GM12878 (cell line): ENCODE measurements around the gene GRIK3.

Experiments
- CEBPB ChIP-seq, 2 experiments: fragments of 150-350 bp in 1 of 2; IDR thresholded peaks; 2 replicates each; pipeline ENCODE4 v1.6.1; 2012 to 2014; ENCODE audit warnings: low read depth in 2 of 2, low read length in 2 of 2, borderline replicate concordance in 1 of 2, inconsistent platforms in 1 of 2
- CTCF ChIP-seq, 3 experiments: IDR thresholded peaks in 2 of 3; conservative IDR thresholded peaks in 1 of 3; 2 replicates each; pipeline ENCODE4 v1.5.1; 2011; ENCODE audit warnings: low read depth in 3 of 3, low read length in 3 of 3, mild to moderate bottlenecking in 3 of 3, control low read depth in 2 of 3, moderate library complexity in 2 of 3, inconsistent platforms in 1 of 3, mixed read lengths in 1 of 3; ENCODE audit not compliant: control insufficient read depth in 2 of 3, insufficient read depth in 1 of 3; ENCODE audit errors: extremely low read depth in 1 of 3
- EP300 ChIP-seq, 2 experiments: fragments of 150-350 bp in 1 of 2; IDR thresholded peaks; 2 replicates each; pipeline ENCODE4 v1.6.1; 2011 to 2012; ENCODE audit warnings: low read depth in 2 of 2, low read length in 2 of 2, borderline replicate concordance in 1 of 2, improper control_type of control experiment in 1 of 2, inconsistent platforms in 1 of 2; ENCODE audit not compliant: control insufficient read depth in 1 of 2
- ETV6 ChIP-seq, 2 experiments: fragments of 450-650 bp in 1 of 2; IDR thresholded peaks in 1 of 2; conservative IDR thresholded peaks in 1 of 2; 2 replicates each; pipeline ENCODE4 v1.6.1; 2014; ENCODE audit warnings: antibody characterized with exemption in 1 of 2, borderline replicate concordance in 1 of 2, low read depth in 1 of 2, mild to moderate bottlenecking in 1 of 2, moderate library complexity in 1 of 2
- JUND ChIP-seq: IDR thresholded peaks from 2 replicates; pipeline ENCODE4 v1.6.1; 2012; ENCODE audit warnings: low read depth, mild to moderate bottlenecking, low read length, improper control_type of control experiment, moderate library complexity
- MYB ChIP-seq: fragments of 150-350 bp; IDR thresholded peaks from 2 replicates; pipeline ENCODE4 v1.6.1; 2014; ENCODE audit warnings: mild to moderate bottlenecking, low read depth, low read length, borderline replicate concordance
- POLR2A ChIP-seq: IDR thresholded peaks from 2 replicates; pipeline ENCODE4 v1.6.1; 2011; ENCODE audit warnings: low read depth, mild to moderate bottlenecking, low read length

GRCh38 chr1:36942148-36942547 lies 92.2 kb downstream of the GRIK3 start:
- TF ChIP-seq MYB (no peak), JUND (no peak), CTCF (IDR thresholded peaks at IDR 0.05 in 2 of 3, conservative IDR thresholded peaks at IDR 0.05 in 1 of 3; ENCODE audit: control insufficient read depth in 2 of 3, extremely low read depth in 1 of 3, insufficient read depth in 1 of 3, low read depth in 3 of 3, low read length in 3 of 3) (no peak), ETV6 (conservative IDR thresholded peaks at IDR 0.05 in 1 of 2, IDR thresholded peaks at IDR 0.05 in 1 of 2; ENCODE audit: borderline replicate concordance in 1 of 2, low read depth in 1 of 2) (no peak), CEBPB (IDR thresholded peaks at IDR 0.05; ENCODE audit: borderline replicate concordance in 1 of 2, low read depth in 2 of 2, low read length in 2 of 2) (no peak), POLR2A (no peak), EP300 (IDR thresholded peaks at IDR 0.05; ENCODE audit: borderline replicate concordance in 1 of 2, control insufficient read depth in 1 of 2, low read depth in 2 of 2, low read length in 2 of 2) (no peak)
